PC-3 (cell line): ENCODE measurements around the gene CEP152. TPM values are rescaled to one million over a fixed set of nuclear protein-coding genes. Genes with fewer than 3 reads are reported as not detected.

ENCODE experiments used
- ATAC-seq: fragments of 200-7000 bp; cut with Tn5 transposase; 2 replicates; pipeline ENCODE4 v1.9.1; 2020; ENCODE audit warnings: mild to moderate bottlenecking, moderate library complexity
- BruUV-seq: library from RNA; stranded (reverse); fragments of 400-500 nt; replicated peaks from 2 replicates; lab custom pipeline; 2021; lab: Mats Ljungman, UMichigan
- CTCF ChIA-PET: fragments of 300-600 bp; sonication (Branson Sonifier 250); formaldehyde crosslinking; loops from one replicate; lab custom pipeline; 2022; ENCODE audit warnings: antibody characterized with exemption; lab: Charles Lee
- POLR2A ChIA-PET: fragments of 300-600 bp; sonication (Branson Sonifier 250); formaldehyde crosslinking; loops from one replicate; lab custom pipeline; 2022; ENCODE audit warnings: antibody characterized with exemption; ENCODE audit not compliant: unreplicated experiment; lab: Charles Lee
- DNase-seq: peaks from one replicate; pipeline ENCODE4 v3.0.0-alpha.2; 2015
- H2AFZ ChIP-seq: fragments of 300-600 bp; sonication (generic); 2 replicates; pipeline ENCODE4 v1.6.0; 2016; ENCODE audit warnings: antibody characterized with exemption, low read length
- H3F3A ChIP-seq: fragments of 300-600 bp; sonication (generic); one replicate; pipeline ENCODE4 v1.6.0; 2017; ENCODE audit warnings: antibody characterized with exemption, low read length, control low read depth, mild to moderate bottlenecking; ENCODE audit not compliant: unreplicated experiment
- H3K27ac ChIP-seq: fragments of 300-600 bp; sonication (generic); 2 replicates; pipeline ENCODE4 v1.5.1; 2016; ENCODE audit warnings: mild to moderate bottlenecking, low read length
- H3K27me3 ChIP-seq: fragments of 300-600 bp; sonication (generic); 2 replicates; pipeline ENCODE4 v1.6.1; 2016; ENCODE audit warnings: low read length, mixed read lengths
- H3K36me3 ChIP-seq: fragments of 300-600 bp; sonication (generic); 2 replicates; pipeline ENCODE4 v1.6.1; 2016; ENCODE audit warnings: low read depth, mixed run types, low read length, mixed read lengths
- H3K4me1 ChIP-seq: fragments of 300-600 bp; sonication (generic); 2 replicates; pipeline ENCODE4 v1.5.1; 2016; ENCODE audit warnings: low read length; ENCODE audit not compliant: insufficient read depth
- H3K4me2 ChIP-seq: fragments of 300-600 bp; sonication (generic); 2 replicates; pipeline ENCODE4 v1.6.0; 2016; ENCODE audit warnings: low read length
- H3K4me3 ChIP-seq: fragments of 300-600 bp; sonication (generic); 2 replicates; pipeline ENCODE4 v1.5.1; 2016; ENCODE audit warnings: mild to moderate bottlenecking, low read length, mixed read lengths
- H3K79me2 ChIP-seq: fragments of 300-600 bp; sonication (generic); 2 replicates; pipeline ENCODE4 v1.6.1; 2017; ENCODE audit warnings: low read length, mixed read lengths
- H3K9ac ChIP-seq: fragments of 300-600 bp; sonication (generic); 2 replicates; pipeline ENCODE4 v1.6.0; 2016; ENCODE audit warnings: mild to moderate bottlenecking, low read length
- H3K9me2 ChIP-seq: fragments of 300-600 bp; sonication (generic); replicated peaks from 2 replicates; pipeline ENCODE4 v1.6.1; 2016; ENCODE audit warnings: mixed run types, low read length, mixed read lengths
- H3K9me3 ChIP-seq: fragments of 300-600 bp; sonication (generic); 2 replicates; pipeline ENCODE4 v1.6.1; 2016; ENCODE audit warnings: low read length, mixed read lengths
- H4K20me1 ChIP-seq: fragments of 300-600 bp; sonication (generic); 2 replicates; pipeline ENCODE4 v1.6.1; 2016; ENCODE audit warnings: low read length, mixed read lengths
- CTCF ChIP-seq: fragments of 300-600 bp; sonication (generic); conservative IDR thresholded peaks from 2 replicates; pipeline ENCODE4 v1.5.1; 2017; ENCODE audit warnings: antibody characterized with exemption, low read depth, mild to moderate bottlenecking, low read length
- EZH2 ChIP-seq: fragments of 300-600 bp; sonication (generic); IDR thresholded peaks from one replicate; pipeline ENCODE4 v1.6.1; 2017; ENCODE audit warnings: antibody characterized with exemption, mild to moderate bottlenecking, low read length; ENCODE audit not compliant: unreplicated experiment
- EZH2phosphoT487 ChIP-seq: fragments of 300-600 bp; sonication (generic); IDR thresholded peaks from 2 replicates; pipeline ENCODE4 v1.6.1; 2018; ENCODE audit warnings: mild to moderate bottlenecking, antibody characterized with exemption, low read length, borderline replicate concordance
- intact Hi-C: fragments of 100-400 bp; cut with micrococcal nuclease; formaldehyde crosslinking; loops from 2 replicates; pipeline ENCODE4 v1.9.0; 2023
- total RNA-seq: library from RNA; depleted of rRNA; stranded (reverse); fragments of >200 nt; gene quantifications from 2 replicates; pipeline ENCODE4 v1.2.3, GENCODE V29; 2014

The CEP152 gene
- total RNA-seq, 1 experiment from 2014 or later, result 7.5 TPM

DNA sequence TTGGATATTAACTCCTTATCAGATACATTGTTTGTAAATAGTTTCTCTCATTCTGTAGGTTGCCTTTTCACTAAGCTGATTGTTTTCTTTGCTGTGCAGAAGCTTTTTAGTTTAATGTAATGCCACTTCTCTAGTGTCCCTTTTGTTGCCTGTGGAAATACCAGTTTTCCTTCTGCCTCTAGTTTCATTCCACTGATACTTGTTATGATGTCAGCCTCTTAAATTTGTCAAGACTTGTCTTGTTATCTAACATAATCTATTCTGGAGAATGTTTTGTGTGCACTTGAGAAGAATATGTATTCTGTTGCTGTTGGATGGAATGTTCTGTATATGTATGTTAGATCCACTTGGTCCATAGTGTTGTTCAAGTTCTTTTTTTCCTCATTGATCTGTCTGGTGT, 18.0 kb upstream of the CEP152 start:
- DNase-seq (no peak), ATAC-seq (no peak)
- no TSS peak for BruUV-seq
- Histone ChIP-seq H3K9me2 (no peaks in the 10 kb centered on the region), H3K9me3 (no peaks in the 10 kb centered on the region), H3F3A (no peaks in the 10 kb centered on the region), H3K4me1 (no peaks in the 10 kb centered on the region), H3K9ac (no peak overlapping the region), H3K79me2 (no peaks in the 10 kb centered on the region), H4K20me1 (no peaks in the 10 kb centered on the region), H3K4me2 (no peak overlapping the region), H3K27ac (no peak overlapping the region), H3K36me3 (no peaks in the 10 kb centered on the region), H3K27me3 (no peaks in the 10 kb centered on the region), H3K4me3 (no peak overlapping the region), H2AFZ (no peak overlapping the region)
- ChIA-PET POLR2A (no interaction called here), CTCF (no interaction called here)
- TF ChIP-seq CTCF (no peak), EZH2phosphoT487 (no peak), EZH2 (no peak)
- intact Hi-C loops, result no loop called here

GRCh38 chr15:48828471-48828870, 17.6 kb upstream of the CEP152 start:
- intact Hi-C loops, result no loop called here
- Histone ChIP-seq H3K27me3 (no peaks in the 10 kb centered on the region), H3K4me3 (no peak overlapping the region), H4K20me1 (no peaks in the 10 kb centered on the region), H3K4me1 (no peaks in the 10 kb centered on the region), H3K36me3 (no peaks in the 10 kb centered on the region), H3K4me2 (no peak overlapping the region), H3K9ac (no peak overlapping the region), H3K9me2 (no peaks in the 10 kb centered on the region), H3F3A (no peaks in the 10 kb centered on the region), H3K79me2 (no peaks in the 10 kb centered on the region), H3K27ac (no peak overlapping the region), H3K9me3 (no peaks in the 10 kb centered on the region), H2AFZ (no peak overlapping the region)
- CTCF ChIA-PET, result no interaction called here
- ATAC-seq (no peak), DNase-seq (no peak)
- no TSS peak for BruUV-seq
- TF ChIP-seq EZH2phosphoT487 (no peak), EZH2 (no peak), CTCF (no peak)
- POLR2A ChIA-PET, result no interaction called here

GRCh38 chr15:48825075-48825474, 14.2 kb upstream of the CEP152 start:
- no peak for DNase-seq
- no peaks in the 10 kb centered on the region for H3K36me3 ChIP-seq
- no peak for ATAC-seq
- no peaks in the 10 kb centered on the region for H3K27me3 ChIP-seq
- H4K20me1 ChIP-seq, result no peaks in the 10 kb centered on the region
- H3K4me3 ChIP-seq, result no peak overlapping the region
- H2AFZ ChIP-seq, result no peak overlapping the region
- H3K4me2 ChIP-seq, result no peak overlapping the region
- H3K27ac ChIP-seq, result no peak overlapping the region
- H3K9me2 ChIP-seq, result no peaks in the 10 kb centered on the region
- H3K9ac ChIP-seq, result no peak overlapping the region
- H3K4me1 ChIP-seq, result no peaks in the 10 kb centered on the region
- TF ChIP-seq EZH2 (no peak), CTCF (no peak), EZH2phosphoT487 (no peak)
- BruUV-seq, result no TSS peak
- no peaks in the 10 kb centered on the region for H3K9me3 ChIP-seq
- POLR2A ChIA-PET, result no interaction called here
- CTCF ChIA-PET, result no interaction called here
- intact Hi-C loops, result no loop called here
- H3K79me2 ChIP-seq, result no peaks in the 10 kb centered on the region
- no peaks in the 10 kb centered on the region for H3F3A ChIP-seq
